HT-29 (cell line): Measurements from ENCODE around the gene PPP1R3E. TPM values are rescaled to one million over a fixed set of nuclear protein-coding genes. Genes with fewer than 3 reads are reported as not detected.
"Not testable (repeated sequence)": the region's sequence is repeated elsewhere in the genome, so short reads cannot be mapped to it uniquely, and the experiment has no call there.

Experiments used
- DNase-seq: peaks from one replicate; pipeline ENCODE4 v3.0.0-alpha.2; 2015; ENCODE audit warnings: low spot score
- total RNA-seq: library from RNA; depleted of rRNA; stranded (reverse); fragments of >200 nt; shearing (Covaris generic); gene quantifications from 2 replicates; pipeline ENCODE4 v1.2.3, GENCODE V29; 2014

PPP1R3E gene
- total RNA-seq, 1 experiment from 2014 or later: 2.7 TPM

DNA sequence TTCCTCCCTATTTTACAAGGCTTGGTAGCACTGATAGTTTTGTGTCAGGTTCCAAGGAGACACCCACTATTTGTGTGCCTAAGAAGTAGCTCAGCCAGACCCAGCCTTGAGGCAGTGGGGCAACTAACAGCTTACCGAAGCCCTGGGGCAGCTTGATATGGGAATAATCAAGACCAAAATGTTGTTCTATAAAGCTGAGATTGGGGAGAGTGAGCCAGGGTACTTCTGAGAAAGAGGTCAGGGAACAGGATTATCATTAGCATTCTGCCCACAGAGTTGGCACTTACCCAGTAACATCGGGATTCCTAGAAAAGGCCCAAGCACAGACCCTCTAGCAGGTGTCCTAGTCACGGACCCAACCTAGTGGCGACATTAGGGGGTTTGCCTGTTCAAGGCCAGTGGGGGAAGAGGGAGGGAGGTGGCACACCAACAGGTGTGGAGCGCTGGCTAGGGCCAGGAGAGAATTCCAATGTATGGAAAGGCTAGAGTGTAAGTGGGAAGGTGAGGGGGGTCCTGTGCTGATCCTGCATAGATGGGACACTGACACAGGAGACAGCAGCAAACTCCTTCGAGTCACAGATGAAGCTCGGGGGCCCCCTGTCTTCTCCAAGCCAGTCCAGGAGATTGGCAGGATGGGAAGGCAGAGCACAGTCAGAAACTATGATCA is 4.9 kb downstream of the PPP1R3E start:
- no peak for DNase-seq

DNA sequence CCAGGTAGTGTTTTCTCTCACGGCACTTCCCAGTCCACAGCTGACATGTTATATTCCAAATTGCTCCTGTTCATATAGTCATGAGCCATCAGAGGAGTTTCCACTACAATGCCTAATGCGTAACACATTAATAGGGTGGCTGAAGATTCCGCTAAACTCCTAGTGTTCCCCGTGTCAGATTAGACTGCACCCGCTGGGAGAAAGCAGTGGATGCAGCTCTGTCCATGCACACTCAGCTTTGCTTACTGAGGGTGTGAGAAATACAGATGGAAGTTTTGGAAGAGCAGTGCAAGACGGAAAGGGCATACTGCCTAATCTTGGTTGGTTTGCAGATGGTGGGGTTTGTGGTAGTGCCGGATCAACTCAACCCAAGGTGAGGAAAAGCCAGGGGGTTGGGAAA is 5.6 kb downstream of the PPP1R3E start:
- DNase-seq: no peak

DNA sequence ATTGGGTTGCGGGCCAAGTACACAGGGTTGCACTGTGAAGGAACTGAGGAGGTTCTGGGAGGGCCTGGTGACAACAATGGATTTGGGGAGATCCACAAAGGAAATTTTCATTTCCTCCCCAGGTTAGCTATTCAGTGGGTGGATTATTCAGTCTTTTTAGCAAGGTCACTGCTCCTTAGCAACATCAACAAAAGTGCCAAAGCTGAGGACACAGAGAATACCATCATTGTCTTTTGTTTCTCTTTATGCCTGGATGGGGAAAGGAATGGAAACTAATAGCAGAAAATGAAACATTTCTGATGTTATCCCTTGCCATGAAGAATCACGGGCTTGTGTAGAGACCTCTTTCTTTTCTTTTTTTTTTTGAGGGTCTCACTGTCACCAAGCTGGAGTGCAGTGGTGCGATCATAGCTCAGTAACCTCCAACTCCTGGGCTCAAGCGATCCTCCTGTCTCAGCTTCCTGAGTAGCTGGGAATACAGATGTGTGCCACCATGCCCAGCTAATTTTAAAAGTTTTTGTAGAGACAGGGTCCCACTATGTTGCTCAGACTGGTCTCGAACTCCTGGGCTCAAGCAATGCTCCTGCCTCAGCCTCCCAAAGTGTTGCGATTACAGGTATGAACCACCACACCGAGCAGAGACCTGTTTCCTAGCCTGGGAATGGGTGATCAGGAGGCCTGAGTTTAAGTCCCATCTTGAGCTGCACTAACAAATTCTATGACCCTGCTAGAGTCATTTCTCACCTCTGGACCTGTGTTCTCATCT is 6.5 kb downstream of the PPP1R3E start:
- no peak for DNase-seq

DNA sequence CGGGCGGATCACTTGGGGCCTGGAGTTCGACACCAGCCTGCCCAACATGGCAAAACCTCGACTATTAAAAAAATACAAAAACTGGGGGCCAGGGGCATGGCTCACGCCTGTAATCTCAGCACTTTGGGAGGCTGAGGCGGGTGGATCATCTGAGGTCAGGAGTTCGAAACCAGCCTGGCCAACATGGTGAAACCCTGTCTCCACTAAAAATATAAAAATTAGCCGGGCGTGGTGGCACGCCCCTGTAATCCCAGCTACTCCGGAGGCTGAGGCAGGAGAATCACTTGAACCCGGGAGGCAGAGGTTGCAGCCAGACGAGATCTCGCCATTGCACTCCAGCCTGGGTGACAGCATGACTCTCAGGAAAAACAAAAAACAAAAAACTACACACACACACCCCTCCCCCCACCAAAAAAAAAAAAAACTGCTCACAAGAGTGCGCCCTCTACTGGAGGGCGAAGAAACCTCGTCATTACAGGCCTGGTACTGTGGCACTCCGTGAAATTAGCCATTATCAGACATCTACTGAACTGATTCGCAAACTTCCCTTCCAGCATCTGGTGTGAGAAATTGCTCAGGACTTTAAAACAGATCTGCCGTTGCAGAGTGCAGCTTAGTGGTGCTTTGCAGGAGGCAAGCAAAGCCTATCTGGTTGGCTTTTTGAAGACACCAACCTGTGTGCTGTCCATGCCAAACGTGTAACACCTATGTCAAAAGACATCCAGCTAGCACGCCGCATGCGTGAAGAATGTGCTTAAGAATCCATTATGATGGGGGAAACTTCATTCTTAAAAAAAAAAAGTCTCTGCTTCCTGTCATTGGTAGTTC is 7.7 kb downstream of the PPP1R3E start:
- peak; percentile 49 for DNase-seq

DNA sequence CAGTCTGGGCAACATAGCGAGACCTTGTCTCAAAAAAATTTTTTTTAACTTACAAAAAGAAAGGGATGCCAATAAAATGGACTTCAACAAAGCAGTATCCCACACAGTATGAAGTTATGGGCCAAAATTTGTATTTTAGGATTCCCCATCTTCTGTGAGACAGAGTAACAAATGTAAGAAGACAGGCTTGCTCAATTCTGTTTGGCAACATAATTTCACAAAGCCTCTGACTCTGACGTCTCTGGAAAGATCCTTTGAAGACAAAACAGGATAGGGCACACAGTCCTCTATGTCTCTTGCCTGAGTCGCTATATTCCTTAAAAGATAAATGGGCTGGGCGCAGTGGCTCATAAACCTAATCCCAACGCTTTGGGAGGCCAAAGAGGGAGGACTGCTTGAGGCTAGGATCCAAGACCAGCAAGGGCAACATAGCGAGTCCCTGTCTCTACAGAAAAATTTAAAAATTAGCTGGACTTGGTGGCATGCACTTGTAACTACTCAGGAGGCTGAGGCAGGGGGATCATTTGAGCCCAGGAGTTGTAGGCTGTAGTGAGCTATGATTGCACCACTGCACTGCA is 15.7 kb downstream of the PPP1R3E start:
- DNase-seq: no peak

DNA sequence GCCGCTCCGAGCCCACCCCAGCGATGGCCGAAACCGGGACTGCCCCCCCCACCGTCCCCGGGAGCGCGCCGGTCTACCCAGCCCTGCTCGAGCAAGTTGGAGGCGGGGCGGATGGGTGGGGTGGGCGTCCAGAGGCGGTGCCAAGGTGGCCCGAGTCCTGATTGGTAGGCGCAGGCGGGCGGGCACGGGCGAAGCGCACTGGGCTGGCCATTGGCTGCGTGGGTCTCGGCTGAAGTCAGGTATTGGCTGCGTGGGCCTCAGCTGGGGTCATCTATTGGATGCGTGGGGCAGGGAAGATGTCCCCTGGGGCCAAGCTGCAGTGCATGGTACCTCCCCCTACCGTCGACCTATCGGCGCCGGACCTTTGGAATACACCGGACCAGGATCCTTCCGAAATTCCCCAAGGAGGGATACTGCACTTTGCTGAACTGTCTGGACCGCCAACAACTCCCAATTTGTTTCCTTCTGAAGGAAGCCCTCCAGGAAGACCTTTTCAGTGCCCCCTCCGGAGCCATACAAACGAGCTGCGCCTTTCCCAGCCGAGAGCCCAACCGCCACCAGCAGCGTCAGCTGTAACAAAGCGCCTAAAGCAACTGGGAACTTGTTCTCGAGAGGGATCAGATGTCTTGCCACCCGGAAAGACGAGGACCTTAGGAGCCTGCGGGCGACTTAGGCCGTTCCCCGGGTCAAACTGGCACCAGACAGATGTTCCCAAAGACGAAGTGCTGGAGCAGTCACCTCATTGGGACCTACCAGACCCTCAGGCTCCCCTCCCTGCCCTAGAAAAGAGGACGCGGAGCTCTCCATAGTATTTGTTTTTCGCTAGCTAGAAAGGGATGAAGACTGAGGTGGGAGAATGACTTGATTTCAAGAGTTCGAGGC is 16.4 kb downstream of the PPP1R3E start, which contains the start of gene HOMEZ:
Gene HOMEZ (minus strand): TSS at position 113 of the 882 bp plus-strand sequence. CDS start 180 bp downstream, outside the sequence.
- peak; percentile 92 for DNase-seq

DNA sequence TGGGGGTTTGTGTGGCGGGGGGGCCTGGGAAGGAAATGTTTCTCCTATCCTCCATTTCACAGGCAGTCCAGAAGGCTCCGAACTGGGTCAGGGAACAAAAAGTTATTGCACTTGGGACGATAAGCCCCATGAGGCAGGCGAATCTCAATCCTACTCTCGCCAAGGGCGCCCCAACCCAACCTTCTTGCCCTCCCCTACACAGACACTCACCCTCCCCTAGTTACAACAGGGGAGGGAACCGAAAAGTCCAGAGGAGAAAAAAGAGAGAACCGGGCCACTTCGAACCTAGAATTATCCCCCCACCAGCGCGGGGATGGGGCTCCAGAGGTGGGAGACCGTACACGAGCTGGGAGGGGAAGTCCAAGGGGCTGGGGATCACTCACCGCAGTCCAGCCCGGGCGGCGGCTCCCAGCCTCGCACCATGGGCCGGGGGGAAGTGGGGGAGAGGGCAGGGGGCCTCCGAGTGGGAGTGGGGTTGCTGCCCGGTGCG is 17.1 kb downstream of the PPP1R3E start:
- DNase-seq: no peak

DNA sequence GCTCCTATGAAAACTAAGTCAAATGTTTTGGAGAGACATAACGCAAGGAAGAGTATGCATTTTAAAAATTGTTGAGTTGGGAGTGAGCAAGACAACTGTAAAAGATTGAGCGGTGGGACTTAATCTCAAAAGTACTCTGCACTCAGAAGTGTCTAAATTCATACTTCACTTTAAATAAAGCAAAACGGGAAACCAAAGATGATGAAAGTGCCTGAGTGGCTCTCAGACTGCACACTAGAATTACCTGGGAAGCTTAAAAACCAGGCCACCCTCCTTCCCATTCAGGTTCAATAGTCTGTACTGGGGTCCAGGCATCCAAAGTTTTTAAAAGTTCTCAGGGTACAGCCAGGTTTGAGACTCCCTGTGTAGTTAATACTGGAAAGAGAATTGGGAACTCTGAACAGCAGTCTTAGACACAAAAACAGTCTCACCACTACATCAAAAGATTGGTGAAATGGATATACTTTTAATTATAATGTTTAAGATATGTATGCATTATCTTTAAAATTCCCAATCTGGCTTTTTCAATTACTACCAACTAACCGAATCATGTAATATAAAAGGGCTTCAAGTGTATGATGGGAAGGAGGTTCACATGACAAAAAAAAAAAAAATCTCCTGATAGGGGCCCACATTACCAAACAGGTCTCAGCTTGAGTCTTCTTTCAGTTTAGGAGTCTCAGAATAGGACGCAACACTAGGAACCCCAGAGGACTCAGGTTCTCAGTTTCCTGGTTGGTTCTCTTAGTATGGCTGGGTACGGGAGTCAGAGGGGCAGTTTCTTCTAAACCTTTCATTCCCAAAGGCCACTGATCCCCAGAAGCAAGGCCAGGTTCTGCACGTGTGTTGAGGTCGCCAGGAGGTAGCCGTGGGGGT is 17.8 kb downstream of the PPP1R3E start:
- peak; percentile 15 for DNase-seq

DNA sequence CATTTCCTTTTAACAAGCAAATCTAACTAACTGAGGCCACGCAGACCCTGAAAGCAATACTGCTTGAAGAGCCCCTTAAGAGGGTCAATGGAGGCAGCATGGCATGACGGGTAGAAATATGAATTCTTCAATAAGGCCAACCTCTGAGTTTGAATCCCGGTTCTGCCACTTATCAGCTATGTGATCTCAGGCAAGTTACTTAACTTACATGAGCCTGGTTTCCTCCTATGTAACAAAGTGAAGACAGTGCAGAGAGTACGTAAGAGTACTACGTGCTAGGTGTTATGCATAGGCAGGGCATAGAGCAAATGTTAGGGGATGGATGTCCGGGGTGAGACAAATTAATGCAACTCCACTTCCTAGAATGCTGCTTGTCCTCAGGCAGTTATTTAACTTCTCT is 21.4 kb downstream of the PPP1R3E start:
- DNase-seq: no peak

DNA sequence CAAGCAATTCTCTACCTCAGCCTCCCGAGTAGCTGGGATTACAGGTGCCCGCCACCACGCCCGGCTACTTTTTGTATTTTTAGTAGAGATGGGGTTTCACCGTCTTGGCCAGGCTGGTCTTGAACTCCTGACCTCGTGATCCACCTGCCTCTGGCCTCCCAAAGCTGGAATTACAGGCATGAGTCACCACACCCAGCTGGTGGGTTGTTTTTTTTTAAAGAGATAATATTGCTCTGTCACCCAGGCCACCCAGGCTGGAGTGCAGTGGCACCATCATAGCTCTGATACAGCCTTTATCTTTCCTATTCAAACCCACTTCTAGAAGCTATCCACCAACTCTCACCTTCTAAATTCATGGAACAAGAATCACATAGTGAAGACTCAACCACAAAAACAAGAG is 24.7 kb downstream of the PPP1R3E start:
- not testable (repeated sequence) for DNase-seq

DNA sequence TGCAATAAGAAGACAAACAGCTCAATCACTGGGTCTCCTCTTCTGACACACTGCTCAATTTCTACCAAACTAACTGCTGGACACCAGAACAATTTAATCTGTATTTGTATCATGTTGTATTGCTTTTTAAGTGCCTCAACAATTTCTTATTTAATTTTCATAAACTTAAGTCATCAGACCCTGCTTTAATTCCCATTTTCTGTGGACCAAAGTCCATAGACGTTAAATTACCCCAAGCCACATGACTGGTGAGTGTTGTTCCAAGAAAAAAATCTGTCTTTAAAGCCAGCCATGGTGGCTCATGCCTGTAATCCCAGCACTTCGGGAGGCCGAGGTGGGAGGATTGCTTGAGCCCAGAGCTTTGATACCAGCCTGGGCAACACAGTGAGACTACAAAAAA is 25.5 kb downstream of the PPP1R3E start:
- DNase-seq: no peak

DNA sequence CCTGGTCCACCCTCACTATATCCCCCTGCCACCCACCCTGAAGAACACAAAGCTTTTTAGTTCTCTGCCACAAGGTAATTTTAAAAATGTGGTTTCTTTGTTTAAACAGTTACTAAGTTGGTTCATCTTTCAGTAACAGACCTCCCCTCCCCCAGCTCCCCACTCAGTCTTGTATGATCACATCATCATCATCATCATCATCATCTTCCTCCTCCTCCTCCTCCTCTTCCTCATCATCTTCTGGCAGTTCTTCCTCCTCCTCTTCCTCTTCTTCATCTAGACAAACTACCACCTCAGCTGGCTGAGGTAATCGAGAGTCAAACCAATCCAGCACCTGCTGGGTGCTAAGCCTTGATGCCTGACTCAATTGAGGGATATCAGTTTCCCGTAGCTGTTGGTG is 27.2 kb downstream of the PPP1R3E start:
- no peak for DNase-seq

DNA sequence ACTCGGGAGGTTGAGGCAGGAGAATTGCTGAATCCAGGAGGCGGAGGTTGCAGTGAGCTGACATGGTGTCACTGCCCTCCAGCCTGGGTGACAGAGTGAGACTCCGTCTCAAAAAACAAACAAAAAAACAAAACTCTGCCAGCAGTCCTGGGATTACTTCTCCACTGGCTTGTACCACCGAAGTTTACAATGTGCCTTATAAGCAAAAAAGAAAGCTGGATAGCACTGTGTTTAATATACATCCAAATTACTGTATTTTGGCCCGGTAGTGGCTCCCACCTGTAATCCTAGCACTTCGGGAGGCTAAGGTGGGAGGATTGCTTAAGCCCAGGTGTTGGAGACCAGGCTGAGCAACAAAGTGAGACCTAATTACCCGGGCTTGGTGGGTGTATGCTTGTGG is 33.5 kb downstream of the PPP1R3E start:
- no peak for DNase-seq

DNA sequence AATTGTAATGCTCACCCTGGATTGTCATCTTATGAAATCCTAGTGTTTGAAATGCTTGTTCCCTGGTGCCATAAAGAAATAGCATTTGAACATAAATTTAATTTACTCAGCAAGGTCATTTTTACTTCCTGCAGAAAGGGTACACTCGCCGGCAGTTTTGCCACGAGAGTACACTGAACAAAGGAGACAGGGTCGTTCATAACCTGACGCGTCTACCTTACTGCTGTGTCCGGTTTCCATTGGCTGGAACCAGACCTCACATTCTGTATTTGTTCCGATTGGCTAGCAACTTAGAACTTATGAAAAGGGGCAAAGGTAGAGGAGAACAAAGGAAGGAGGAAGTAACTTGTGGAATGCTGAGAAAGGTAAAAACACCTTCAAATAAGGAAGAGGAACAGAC is 41.8 kb downstream of the PPP1R3E start:
- DNase-seq: not testable (repeated sequence)

DNA sequence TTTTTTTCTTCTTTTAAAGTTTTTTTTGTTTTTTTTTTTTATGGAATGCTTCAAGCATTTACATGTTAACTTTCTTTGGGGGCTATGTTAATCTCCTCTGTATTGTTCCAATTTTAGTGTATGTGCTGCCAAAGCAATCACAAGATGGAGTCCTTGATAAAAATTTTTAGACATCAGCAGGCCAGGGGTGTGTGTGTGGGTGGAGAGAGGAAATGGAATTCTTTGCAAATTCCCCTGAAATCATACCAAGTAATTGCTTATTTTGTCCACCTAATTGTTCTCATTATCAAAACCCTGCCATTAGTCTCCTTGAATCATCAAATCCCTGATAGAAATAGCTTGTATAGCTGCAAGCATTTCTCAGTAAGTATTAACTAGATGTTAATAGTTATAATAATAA is 43.2 kb downstream of the PPP1R3E start:
- no peak for DNase-seq

DNA sequence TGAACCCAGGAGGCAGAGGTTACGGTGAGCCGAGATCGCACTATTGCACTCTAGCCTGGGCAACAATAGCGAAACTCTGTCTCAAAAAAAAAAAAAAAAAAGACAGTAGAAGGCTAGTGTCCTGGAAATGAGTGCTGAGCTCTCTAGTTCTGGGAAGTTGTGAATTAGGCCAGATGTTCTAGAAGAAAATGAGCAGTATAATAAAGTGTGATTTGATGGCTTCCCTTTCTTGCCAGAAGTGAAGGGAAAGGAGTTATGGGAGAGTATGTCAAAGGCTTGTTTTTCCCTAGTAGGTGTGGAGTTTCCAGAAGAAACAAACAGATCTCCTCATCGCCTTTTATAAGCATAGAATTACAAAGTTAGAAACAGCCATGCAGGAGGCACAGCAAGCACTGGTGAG is 44.4 kb downstream of the PPP1R3E start:
- DNase-seq: no peak

DNA sequence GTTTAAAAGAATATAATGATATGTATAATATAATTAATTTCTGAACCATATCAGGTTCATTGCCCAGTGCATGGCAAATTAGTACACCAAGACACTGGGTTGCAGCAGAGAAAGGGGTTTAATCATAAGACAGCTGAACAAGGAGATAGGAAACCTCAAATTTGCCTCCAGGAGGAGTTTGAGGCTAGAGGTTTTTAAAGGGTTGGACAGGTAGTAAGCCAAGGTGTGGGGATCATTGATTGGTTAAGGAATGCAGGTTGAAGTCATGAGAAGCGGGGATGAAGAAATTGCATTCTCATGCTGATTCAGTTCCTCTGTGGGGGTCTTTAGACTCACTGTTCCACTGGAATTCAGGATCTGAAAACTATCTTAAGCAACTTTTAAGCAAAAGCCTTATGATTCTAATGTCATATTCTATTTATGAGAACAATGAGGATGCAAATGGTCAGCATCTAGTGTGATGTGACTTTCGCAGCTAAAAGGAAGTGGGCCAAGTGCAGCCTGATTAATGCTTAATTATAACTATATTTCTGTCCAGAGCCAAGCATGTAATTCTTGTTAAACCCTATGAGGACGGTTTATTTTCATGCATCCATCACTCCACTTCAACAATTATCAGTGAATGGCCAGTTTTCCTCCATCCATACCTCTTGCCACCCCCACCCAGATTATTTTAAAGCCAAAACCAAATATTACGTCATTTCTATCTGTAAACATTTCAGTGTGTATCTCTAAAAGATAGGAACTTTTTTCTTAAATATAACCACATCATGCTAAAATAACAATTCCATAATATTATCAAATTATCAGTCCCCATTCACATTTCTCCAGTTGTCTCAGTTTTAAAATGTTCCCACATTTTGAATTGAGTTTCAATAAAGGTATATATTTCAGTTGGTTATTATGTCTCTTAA is 50.0 kb downstream of the PPP1R3E start:
- DNase-seq: no peak

DNA sequence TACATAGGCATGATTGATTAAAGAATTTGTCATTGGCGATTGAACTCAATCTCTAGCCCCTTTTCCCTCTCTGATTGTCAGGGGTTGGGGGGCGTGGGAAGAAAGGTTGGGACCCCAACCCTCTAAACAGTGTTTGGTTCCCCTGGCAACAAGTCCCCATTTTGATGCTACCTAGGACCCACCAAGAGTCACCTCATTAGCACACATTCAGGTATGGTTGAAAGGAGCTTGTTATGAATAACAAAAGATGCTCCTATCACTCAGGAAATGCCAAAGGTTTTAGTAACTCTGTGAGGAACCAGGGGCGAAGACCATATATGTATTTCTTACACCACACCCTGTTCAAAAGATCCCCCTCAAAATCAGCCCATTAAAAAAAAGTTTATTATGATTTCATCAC is 50.7 kb downstream of the PPP1R3E start:
- no peak for DNase-seq

DNA sequence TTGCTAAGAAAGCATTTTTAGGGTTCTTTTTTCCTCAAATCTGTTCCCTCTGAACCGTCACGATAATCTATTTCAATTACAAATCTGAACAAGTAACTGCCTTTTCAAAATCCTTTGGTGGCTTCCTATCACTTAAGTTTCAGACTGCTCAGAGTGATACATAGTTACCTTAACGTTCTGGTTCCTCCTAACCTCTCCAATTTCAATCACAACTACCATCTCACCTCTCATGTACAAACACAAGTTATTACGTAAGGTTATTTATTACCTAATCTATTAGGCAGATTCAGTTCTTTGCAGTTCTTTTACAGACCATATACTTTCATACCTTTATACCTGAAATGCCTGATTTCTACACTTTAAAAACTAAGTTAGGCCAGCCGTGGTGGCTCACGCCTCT is 52.8 kb downstream of the PPP1R3E start:
- no peak for DNase-seq
